HEK293 (cell line): ENCODE data around the gene GALNT2.

Experiments
- CTCF ChIP-seq: fragments of 450-650 bp; formaldehyde crosslinking; IDR thresholded peaks from 2 replicates; pipeline ENCODE4 v1.5.1; 2016; ENCODE audit warnings: missing biosample characterization, missing genetic modification characterization
- SP7 ChIP-seq: fragments of 450-650 bp; formaldehyde crosslinking; IDR thresholded peaks from 2 replicates; pipeline ENCODE4 v1.5.1; 2016; ENCODE audit warnings: missing biosample characterization, missing genetic modification characterization
- ZNF658 ChIP-seq: fragments of 450-650 bp; formaldehyde crosslinking; IDR thresholded peaks from 2 replicates; pipeline ENCODE4; 2016; ENCODE audit warnings: missing biosample characterization, missing genetic modification characterization
- ZNF76 ChIP-seq: fragments of 450-650 bp; formaldehyde crosslinking; IDR thresholded peaks from 2 replicates; pipeline ENCODE4; 2016; ENCODE audit warnings: low read depth, missing biosample characterization, missing genetic modification characterization, borderline replicate concordance

GRCh38 chr1:230175163-230175747 lies 108.2 kb downstream of the GALNT2 start:
- TF ChIP-seq ZNF76 (no peak), CTCF (no peak), ZNF658 (no peak), SP7 (no peak)
